ENCODE results near the gene NPR3. TPM values are rescaled to one million over a fixed set of nuclear protein-coding genes. Genes with fewer than 3 reads are reported as not detected.

Gene NPR3
- total and polyA plus RNA-seq, 2 donors (not counting 1 experiment from before 2014, with no cell fraction given): 14.9 to 87.3 TPM

DNA sequence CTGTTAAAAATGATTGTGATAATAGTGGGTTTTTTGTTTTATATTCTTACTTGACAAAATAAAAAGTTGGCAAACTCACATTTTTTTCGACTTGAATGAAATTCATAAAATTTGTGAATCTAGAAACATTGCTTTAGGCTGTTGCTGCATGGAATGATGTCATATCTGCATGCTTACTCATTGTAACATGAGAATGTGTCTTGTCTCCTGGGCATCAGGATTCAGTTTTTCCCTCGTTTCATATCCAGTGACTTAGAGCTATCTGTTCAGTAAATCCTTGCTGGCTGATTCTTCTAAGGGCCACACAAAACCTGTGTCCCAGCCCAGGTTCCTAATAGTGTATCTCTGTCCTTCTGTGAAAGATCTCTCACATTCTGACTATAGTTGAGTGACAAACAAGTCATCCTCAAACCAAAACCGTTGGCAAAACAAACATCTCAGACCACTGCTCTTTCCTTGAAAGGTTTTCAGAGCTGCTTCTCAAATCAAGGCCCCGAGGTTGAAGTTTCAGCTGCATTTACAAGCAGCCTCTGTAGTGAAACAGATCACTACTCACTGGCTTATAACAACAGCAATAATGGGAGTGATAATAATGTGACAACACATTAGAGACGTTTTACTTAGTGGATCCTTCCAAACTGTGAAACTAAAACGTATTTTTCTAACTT, 95.0 kb downstream of the NPR3 start:
- H3K4me3 ChIP-seq (replicated peaks in 1 of 4; ENCODE audit: control extremely low read depth in 1 of 4, insufficient read depth in 1 of 4, low read depth in 3 of 4, low read length in 4 of 4): peak overlapping the region in 2 of 4 experiments; percentile 25
- TF ChIP-seq EZH2 (IDR thresholded peaks at IDR 0.05; ENCODE audit: low read length, missing control alignments): no peak
- TF ChIP-seq, protein P1, sequence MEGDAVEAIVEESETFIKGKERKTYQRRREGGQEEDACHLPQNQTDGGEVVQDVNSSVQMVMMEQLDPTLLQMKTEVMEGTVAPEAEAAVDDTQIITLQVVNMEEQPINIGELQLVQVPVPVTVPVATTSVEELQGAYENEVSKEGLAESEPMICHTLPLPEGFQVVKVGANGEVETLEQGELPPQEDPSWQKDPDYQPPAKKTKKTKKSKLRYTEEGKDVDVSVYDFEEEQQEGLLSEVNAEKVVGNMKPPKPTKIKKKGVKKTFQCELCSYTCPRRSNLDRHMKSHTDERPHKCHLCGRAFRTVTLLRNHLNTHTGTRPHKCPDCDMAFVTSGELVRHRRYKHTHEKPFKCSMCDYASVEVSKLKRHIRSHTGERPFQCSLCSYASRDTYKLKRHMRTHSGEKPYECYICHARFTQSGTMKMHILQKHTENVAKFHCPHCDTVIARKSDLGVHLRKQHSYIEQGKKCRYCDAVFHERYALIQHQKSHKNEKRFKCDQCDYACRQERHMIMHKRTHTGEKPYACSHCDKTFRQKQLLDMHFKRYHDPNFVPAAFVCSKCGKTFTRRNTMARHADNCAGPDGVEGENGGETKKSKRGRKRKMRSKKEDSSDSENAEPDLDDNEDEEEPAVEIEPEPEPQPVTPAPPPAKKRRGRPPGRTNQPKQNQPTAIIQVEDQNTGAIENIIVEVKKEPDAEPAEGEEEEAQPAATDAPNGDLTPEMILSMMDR (conservative IDR thresholded peaks at IDR 0.05 in 1 of 2, IDR thresholded peaks at IDR 0.05 in 1 of 2; ENCODE audit: low read depth in 1 of 2, low read length in 2 of 2): no peak
- H3K4me2 ChIP-seq (ENCODE audit: extremely low read depth, insufficient read depth, low read length): peak overlapping the region; percentile 42
- H3K79me2 ChIP-seq (ENCODE audit: control insufficient read depth, insufficient read depth, low read length): no peaks in the 10 kb centered on the region
- no peaks in the 10 kb centered on the region for H3K27me3 ChIP-seq (ENCODE audit: control insufficient read depth, insufficient read depth, low read length)
- no peaks in the 10 kb centered on the region for H4K20me1 ChIP-seq (ENCODE audit: control insufficient read depth, extremely low read depth, insufficient read depth, low read length)
- peak overlapping the region; percentile 29 for H3K27ac ChIP-seq (ENCODE audit: insufficient read depth, low read length)
- peaks cover 2% of the 10 kb centered on the region for H3K4me1 ChIP-seq (ENCODE audit: control insufficient read depth, extremely low read depth, insufficient read depth, low read length)
- H3K9ac ChIP-seq (ENCODE audit: insufficient read depth, low read length): peak overlapping the region; percentile 5
- H3K9me3 ChIP-seq (ENCODE audit: control insufficient read depth, insufficient read depth, low read depth, low read length): no peaks in the 10 kb centered on the region
- H2AFZ ChIP-seq (ENCODE audit: low read length): no peak overlapping the region
- no peaks in the 10 kb centered on the region for H3K36me3 ChIP-seq (ENCODE audit: control insufficient read depth, insufficient read depth, low read length)
- peak; percentile 77 to 93 for DNase-seq (ENCODE audit: low read depth in 2 of 2)

GRCh38 chr5:32808783-32809182, 97.7 kb downstream of the NPR3 start:
- Histone ChIP-seq H3K27ac (ENCODE audit: insufficient read depth, low read length) (no peak overlapping the region), H3K9ac (ENCODE audit: insufficient read depth, low read length) (no peak overlapping the region), H3K9me3 (ENCODE audit: control insufficient read depth, insufficient read depth, low read depth, low read length) (no peaks in the 10 kb centered on the region), H3K36me3 (ENCODE audit: control insufficient read depth, insufficient read depth, low read length) (no peaks in the 10 kb centered on the region), H3K4me1 (ENCODE audit: control insufficient read depth, extremely low read depth, insufficient read depth, low read length) (peaks cover 4% of the 10 kb centered on the region), H3K4me2 (ENCODE audit: extremely low read depth, insufficient read depth, low read length) (no peak overlapping the region), H3K79me2 (ENCODE audit: control insufficient read depth, insufficient read depth, low read length) (no peaks in the 10 kb centered on the region), H3K4me3 (replicated peaks in 1 of 4; ENCODE audit: control extremely low read depth in 1 of 4, insufficient read depth in 1 of 4, low read depth in 3 of 4, low read length in 4 of 4) (no peak overlapping the region), H4K20me1 (ENCODE audit: control insufficient read depth, extremely low read depth, insufficient read depth, low read length) (no peaks in the 10 kb centered on the region), H2AFZ (ENCODE audit: low read length) (no peak overlapping the region), H3K27me3 (ENCODE audit: control insufficient read depth, insufficient read depth, low read length) (no peaks in the 10 kb centered on the region)
- no peak for TF ChIP-seq EZH2 (IDR thresholded peaks at IDR 0.05; ENCODE audit: low read length, missing control alignments)
- DNase-seq (ENCODE audit: low read depth in 2 of 2): no peak

DNA sequence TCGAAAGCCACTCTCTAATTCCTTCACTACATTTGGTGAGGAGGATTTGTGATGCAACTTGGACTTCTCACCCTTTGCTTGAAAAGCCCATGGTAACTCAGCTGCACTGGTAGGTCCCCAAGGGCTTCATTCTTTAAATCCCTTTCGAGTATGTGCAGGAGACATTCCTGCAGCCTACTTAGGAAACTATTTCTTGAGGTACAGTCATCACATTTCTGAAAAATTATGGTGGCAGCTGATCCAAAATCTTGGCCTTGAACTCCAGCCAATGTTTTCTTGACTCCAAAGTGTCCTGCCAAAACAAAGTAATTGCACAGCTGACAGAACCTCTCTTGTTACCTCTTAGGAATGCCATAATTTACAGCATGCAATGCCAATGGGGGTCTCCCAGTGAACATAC, 99.7 kb downstream of the NPR3 start:
- Histone ChIP-seq H3K79me2 (ENCODE audit: control insufficient read depth, insufficient read depth, low read length) (no peaks in the 10 kb centered on the region), H3K9me3 (ENCODE audit: control insufficient read depth, insufficient read depth, low read depth, low read length) (no peaks in the 10 kb centered on the region), H3K27ac (ENCODE audit: insufficient read depth, low read length) (peak overlapping the region; percentile 17), H3K36me3 (ENCODE audit: control insufficient read depth, insufficient read depth, low read length) (no peaks in the 10 kb centered on the region), H3K4me1 (ENCODE audit: control insufficient read depth, extremely low read depth, insufficient read depth, low read length) (peaks cover 6% of the 10 kb centered on the region), H3K27me3 (ENCODE audit: control insufficient read depth, insufficient read depth, low read length) (no peaks in the 10 kb centered on the region), H3K4me3 (replicated peaks in 1 of 4; ENCODE audit: control extremely low read depth in 1 of 4, insufficient read depth in 1 of 4, low read depth in 3 of 4, low read length in 4 of 4) (no peak overlapping the region), H3K9ac (ENCODE audit: insufficient read depth, low read length) (no peak overlapping the region), H4K20me1 (ENCODE audit: control insufficient read depth, extremely low read depth, insufficient read depth, low read length) (no peaks in the 10 kb centered on the region), H3K4me2 (ENCODE audit: extremely low read depth, insufficient read depth, low read length) (no peak overlapping the region), H2AFZ (ENCODE audit: low read length) (no peak overlapping the region)
- DNase-seq (ENCODE audit: low read depth in 2 of 2): peak; percentile 44 to 90
- TF ChIP-seq, protein P1 (conservative IDR thresholded peaks at IDR 0.05 in 1 of 2, IDR thresholded peaks at IDR 0.05 in 1 of 2; ENCODE audit: low read depth in 1 of 2, low read length in 2 of 2): no peak
- TF ChIP-seq EZH2 (IDR thresholded peaks at IDR 0.05; ENCODE audit: low read length, missing control alignments): no peak

Data from fibroblast of lung (primary cell).